ENCODE data around the gene FOXL3.

The FOXL3 gene

DNA sequence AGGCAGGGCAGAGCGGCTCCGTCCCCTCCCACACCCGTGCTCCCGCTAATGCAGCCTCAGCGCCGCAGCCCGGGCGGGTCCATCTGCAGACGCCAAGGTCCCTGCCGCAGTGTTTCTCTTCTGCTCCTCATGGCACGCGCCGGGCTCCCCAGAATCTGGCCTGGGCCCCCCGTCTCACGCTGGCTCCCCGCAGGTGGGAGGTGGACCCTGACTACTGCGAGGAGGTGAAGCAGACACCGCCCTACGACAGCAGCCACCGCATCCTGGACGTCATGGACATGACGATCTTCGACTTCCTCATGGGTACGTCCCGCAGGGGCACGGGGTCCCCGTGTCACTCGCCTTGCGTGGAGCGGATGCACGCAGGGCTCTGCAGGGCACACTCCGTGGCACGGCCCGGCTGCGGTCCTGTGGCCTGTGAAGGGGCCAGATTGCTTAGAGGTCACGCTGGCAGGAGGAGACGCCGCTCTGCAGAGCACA is 33.5 kb upstream of the FOXL3 start:
- TF ChIP-seq EZH2phosphoT487 (IDR thresholded peaks at IDR 0.05; ENCODE audit: low read depth) (no peak), CTCF (IDR thresholded peaks at IDR 0.05; ENCODE audit: low read depth, low read length) (no peak)
- H3K4me1 ChIP-seq (ENCODE audit: low read length), result no peaks in the 10 kb centered on the region
- H3K27me3 ChIP-seq (ENCODE audit: low read depth, low read length), result no peaks in the 10 kb centered on the region
- no peak overlapping the region for H3K4me2 ChIP-seq (ENCODE audit: low read length)
- H3K36me3 ChIP-seq (replicated peaks; ENCODE audit: low read depth, low read length), result no peaks in the 10 kb centered on the region
- H3K9me3 ChIP-seq (ENCODE audit: insufficient read depth, low read length), result no peaks in the 10 kb centered on the region
- H3K9ac ChIP-seq (ENCODE audit: low read length), result no peak overlapping the region
- H4K20me1 ChIP-seq (ENCODE audit: insufficient read depth, low read length), result no peaks in the 10 kb centered on the region
- no peaks in the 10 kb centered on the region for H3K79me2 ChIP-seq (ENCODE audit: low read length)
- H2AFZ ChIP-seq (ENCODE audit: low read depth, low read length), result no peak overlapping the region
- H3K27ac ChIP-seq (ENCODE audit: low read length), result no peak overlapping the region
- H3K4me3 ChIP-seq (ENCODE audit: low read length), result no peak overlapping the region

DNA sequence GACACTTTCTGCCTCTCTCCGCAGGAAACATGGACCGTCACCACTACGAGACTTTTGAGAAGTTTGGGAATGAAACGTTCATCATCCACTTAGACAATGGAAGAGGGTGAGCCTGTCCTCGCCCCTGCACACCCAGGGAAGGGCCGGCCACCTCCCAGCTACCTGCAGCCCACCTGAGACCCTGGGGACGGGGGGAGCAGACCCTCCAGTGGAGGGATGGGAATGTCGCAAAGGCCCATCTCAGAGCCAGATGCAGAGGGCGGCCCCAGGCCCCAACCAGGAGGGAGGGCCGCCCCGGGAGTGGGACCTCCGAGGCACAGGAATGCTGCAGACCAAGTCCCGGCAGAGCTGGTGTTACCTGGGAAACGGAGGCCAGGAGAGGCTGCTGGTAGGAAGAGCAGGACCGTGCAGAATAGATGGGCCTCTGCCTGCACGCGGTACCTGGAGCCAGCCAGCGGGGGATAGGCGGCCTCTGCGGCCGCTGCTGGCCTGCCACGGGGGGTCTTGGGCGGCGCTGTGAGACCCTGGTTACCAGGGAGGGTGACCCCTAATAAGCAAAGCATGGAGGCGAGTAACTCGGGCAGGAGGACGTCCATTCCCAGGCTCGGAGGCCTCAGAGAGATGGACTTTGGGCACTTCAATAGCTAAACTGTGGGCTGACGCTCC is 32.9 kb upstream of the FOXL3 start:
- Histone ChIP-seq H3K79me2 (ENCODE audit: low read length) (no peaks in the 10 kb centered on the region), H3K27me3 (ENCODE audit: low read depth, low read length) (no peaks in the 10 kb centered on the region), H2AFZ (ENCODE audit: low read depth, low read length) (no peak overlapping the region), H3K36me3 (replicated peaks; ENCODE audit: low read depth, low read length) (no peaks in the 10 kb centered on the region), H3K4me3 (ENCODE audit: low read length) (no peak overlapping the region), H3K4me1 (ENCODE audit: low read length) (no peaks in the 10 kb centered on the region), H3K27ac (ENCODE audit: low read length) (no peak overlapping the region), H3K9me3 (ENCODE audit: insufficient read depth, low read length) (no peaks in the 10 kb centered on the region), H4K20me1 (ENCODE audit: insufficient read depth, low read length) (no peaks in the 10 kb centered on the region), H3K4me2 (ENCODE audit: low read length) (no peak overlapping the region), H3K9ac (ENCODE audit: low read length) (no peak overlapping the region)
- no peak for TF ChIP-seq EZH2phosphoT487 (IDR thresholded peaks at IDR 0.05; ENCODE audit: low read depth)

GRCh38 chr7:257647-257992 is 32.4 kb upstream of the FOXL3 start:
- H3K9me3 ChIP-seq (ENCODE audit: insufficient read depth, low read length), result no peaks in the 10 kb centered on the region

DNA sequence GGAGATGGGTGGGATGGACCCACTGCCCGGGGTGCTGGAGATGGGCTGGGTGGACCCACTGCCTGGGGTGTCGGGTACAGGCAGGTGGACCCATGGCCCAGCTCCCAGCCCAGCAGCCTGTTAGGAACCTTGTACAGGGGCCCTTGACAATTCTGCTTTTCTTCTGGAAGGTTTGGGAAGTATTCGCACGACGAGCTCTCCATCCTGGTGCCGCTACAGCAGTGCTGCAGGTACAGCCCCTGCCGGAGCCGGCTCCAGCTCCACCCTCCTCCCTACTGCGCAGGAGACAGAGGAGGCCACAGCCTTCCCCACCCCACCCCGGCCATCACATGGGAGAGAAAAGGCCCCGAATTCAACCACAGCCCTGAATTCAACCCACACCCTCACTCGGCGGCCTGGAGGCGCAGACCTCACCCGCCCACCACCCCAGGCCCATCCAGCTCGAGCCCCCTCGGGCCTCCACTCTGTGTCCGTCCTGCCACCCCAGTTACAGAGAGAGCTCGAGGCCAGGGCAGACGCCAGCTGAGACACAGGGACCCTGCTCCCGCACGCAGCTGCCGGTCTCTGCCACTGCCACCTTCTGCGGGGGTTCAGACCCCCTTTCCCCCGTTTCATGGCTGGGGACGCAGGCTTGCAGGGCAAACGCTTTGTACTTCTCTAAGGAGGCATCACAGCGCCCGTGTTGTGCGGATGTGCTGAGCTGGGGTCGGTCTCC is 31.3 kb upstream of the FOXL3 start:
- H3K36me3 ChIP-seq (replicated peaks; ENCODE audit: low read depth, low read length), result no peaks in the 10 kb centered on the region
- TF ChIP-seq CTCF (IDR thresholded peaks at IDR 0.05; ENCODE audit: low read depth, low read length), result no peak
- no peak for TF ChIP-seq EZH2phosphoT487 (IDR thresholded peaks at IDR 0.05; ENCODE audit: low read depth)
- no peaks in the 10 kb centered on the region for H3K9me3 ChIP-seq (ENCODE audit: insufficient read depth, low read length)
- no peak overlapping the region for H2AFZ ChIP-seq (ENCODE audit: low read depth, low read length)
- no peak overlapping the region for H3K4me3 ChIP-seq (ENCODE audit: low read length)
- no peak overlapping the region for H3K27ac ChIP-seq (ENCODE audit: low read length)
- no peaks in the 10 kb centered on the region for H3K79me2 ChIP-seq (ENCODE audit: low read length)
- H3K9ac ChIP-seq (ENCODE audit: low read length), result no peak overlapping the region
- no peak overlapping the region for H3K4me2 ChIP-seq (ENCODE audit: low read length)
- no peaks in the 10 kb centered on the region for H3K4me1 ChIP-seq (ENCODE audit: low read length)
- no peaks in the 10 kb centered on the region for H3K27me3 ChIP-seq (ENCODE audit: low read depth, low read length)
- no peaks in the 10 kb centered on the region for H4K20me1 ChIP-seq (ENCODE audit: insufficient read depth, low read length)

More at GRCh38 chr7:257647-257992, 32.4 kb upstream of the FOXL3 start:
- Histone ChIP-seq H3K36me3 (replicated peaks; ENCODE audit: low read depth, low read length) (no peaks in the 10 kb centered on the region), H3K79me2 (ENCODE audit: low read length) (no peaks in the 10 kb centered on the region), H3K27ac (ENCODE audit: low read length) (no peak overlapping the region), H2AFZ (ENCODE audit: low read depth, low read length) (no peak overlapping the region), H3K4me3 (ENCODE audit: low read length) (no peak overlapping the region), H4K20me1 (ENCODE audit: insufficient read depth, low read length) (no peaks in the 10 kb centered on the region), H3K9ac (ENCODE audit: low read length) (no peak overlapping the region), H3K4me2 (ENCODE audit: low read length) (no peak overlapping the region), H3K27me3 (ENCODE audit: low read depth, low read length) (no peaks in the 10 kb centered on the region), H3K4me1 (ENCODE audit: low read length) (no peaks in the 10 kb centered on the region)
- TF ChIP-seq CTCF (IDR thresholded peaks at IDR 0.05; ENCODE audit: low read depth, low read length), result no peak
- TF ChIP-seq EZH2phosphoT487 (IDR thresholded peaks at IDR 0.05; ENCODE audit: low read depth), result no peak
